Activated CD4-positive, alpha-beta T cell treated with anti-CD3 and anti-CD28 coated beads for 36 hours (primary cell): Measurements from ENCODE around the gene SOX8. TPM values are rescaled to one million over a fixed set of nuclear protein-coding genes. Genes with fewer than 3 reads are reported as not detected.

ENCODE experiments used
- ATAC-seq: fragments of 200-7000 bp; cut with Tn5 transposase; one replicate; pipeline ENCODE4 v1.10.0; 2021; ENCODE audit warnings: mild to moderate bottlenecking, moderate library complexity
- CTCF ChIA-PET: fragments of 350-600 bp; sonication (Branson Sonifier 250); formaldehyde crosslinking; loops from one replicate; lab custom pipeline; 2021; ENCODE audit warnings: antibody characterized with exemption; lab: Charles Lee
- POLR2A ChIA-PET: fragments of 350-600 bp; sonication (Branson Sonifier 250); formaldehyde crosslinking; loops from one replicate; lab custom pipeline; 2021; ENCODE audit warnings: antibody characterized with exemption, inconsistent platforms; lab: Charles Lee
- DNase-seq: peaks from one replicate; pipeline ENCODE4 v3.0.0-alpha.2; 2020
- H3K27ac Mint-ChIP-seq: one replicate; pipeline ENCODE4 v1.8.0; 2021; ENCODE audit warnings: mixed read lengths
- H3K27me3 Mint-ChIP-seq: one replicate; pipeline ENCODE4 v1.8.0; 2021; ENCODE audit warnings: mixed read lengths
- H3K36me3 Mint-ChIP-seq: one replicate; pipeline ENCODE4 v1.8.0; 2021; ENCODE audit warnings: low read depth, mixed read lengths
- H3K4me1 Mint-ChIP-seq: one replicate; pipeline ENCODE4 v1.8.0; 2021; ENCODE audit warnings: mixed read lengths
- H3K4me3 Mint-ChIP-seq: one replicate; pipeline ENCODE4 v1.8.0; 2021; ENCODE audit warnings: mild to moderate bottlenecking, moderate library complexity, mixed read lengths
- H3K9me3 Mint-ChIP-seq: one replicate; pipeline ENCODE4 v1.8.0; 2021; ENCODE audit warnings: low read depth, mixed read lengths
- intact Hi-C, 2 experiments: fragments of 100-400 bp; cut with DNase I in 1 of 2; cut with micrococcal nuclease in 1 of 2; formaldehyde crosslinking; loops; one replicate each; pipeline versions ENCODE4 v1.14.2 to v1.15.1; 2022 to 2024; cut with DNase I, micrococcal nuclease
- total RNA-seq, 2 experiments: library from RNA; stranded (reverse); gene quantifications; one replicate each; pipeline ENCODE4 v1.2.3, GENCODE V29; 2021

SOX8 gene
- total RNA-seq, 2 experiments from 2014 or later = 1.4 to 1.6 TPM

DNA sequence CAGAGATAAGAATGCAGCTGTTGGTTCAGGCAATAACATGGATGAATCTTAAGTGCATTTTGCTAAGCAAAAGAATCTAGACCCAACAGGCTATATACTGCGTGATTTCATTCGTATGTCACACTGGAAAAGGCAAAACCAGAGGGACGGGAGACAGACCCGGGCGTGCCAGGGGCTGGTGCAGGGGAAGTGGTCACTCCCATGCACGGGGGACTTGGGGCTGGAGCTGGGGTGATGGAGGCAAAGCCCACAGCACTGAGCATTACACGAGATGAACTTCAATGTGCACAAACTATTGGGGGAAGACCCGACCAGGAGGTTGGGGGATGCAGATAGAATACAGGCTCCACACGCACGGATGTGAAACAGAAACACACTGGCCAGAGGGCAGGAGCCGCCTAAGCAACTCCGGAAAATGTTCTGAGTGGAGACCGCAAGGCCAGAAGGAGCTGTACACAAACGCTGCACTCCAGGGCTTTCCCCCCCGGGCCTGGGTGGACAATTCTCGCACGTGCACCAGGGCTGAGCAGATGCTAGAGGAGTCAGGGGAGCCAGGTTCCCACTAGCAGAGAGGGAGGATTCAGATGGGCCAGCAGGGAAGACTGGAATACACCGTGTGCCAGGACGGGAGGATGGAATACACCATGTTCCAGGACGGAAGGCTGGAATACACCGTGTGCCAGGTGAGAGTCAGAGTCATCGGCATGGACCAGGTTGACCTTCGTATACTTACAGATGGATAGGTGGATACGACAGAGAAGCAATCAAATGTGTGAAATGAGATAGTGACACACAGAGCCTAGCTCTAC is 22.1 kb upstream of the SOX8 start:
- no peaks in the 10 kb centered on the region for H3K36me3 Mint-ChIP-seq
- no peaks in the 10 kb centered on the region for H3K27me3 Mint-ChIP-seq
- intact Hi-C loops = loop anchor here in 1 of 2 experiments (5.0 kb wide), 1 partner anchor 43 kb away; no protein-coding TSS in a partner anchor
- no peak overlapping the region for H3K27ac Mint-ChIP-seq
- H3K4me3 Mint-ChIP-seq = no peak overlapping the region
- H3K4me1 Mint-ChIP-seq = peaks cover 20% of the 10 kb centered on the region
- no peaks in the 10 kb centered on the region for H3K9me3 Mint-ChIP-seq
- POLR2A ChIA-PET = no interaction called here
- ATAC-seq (no peak), DNase-seq (no peak)
- CTCF ChIA-PET = no interaction called here

DNA sequence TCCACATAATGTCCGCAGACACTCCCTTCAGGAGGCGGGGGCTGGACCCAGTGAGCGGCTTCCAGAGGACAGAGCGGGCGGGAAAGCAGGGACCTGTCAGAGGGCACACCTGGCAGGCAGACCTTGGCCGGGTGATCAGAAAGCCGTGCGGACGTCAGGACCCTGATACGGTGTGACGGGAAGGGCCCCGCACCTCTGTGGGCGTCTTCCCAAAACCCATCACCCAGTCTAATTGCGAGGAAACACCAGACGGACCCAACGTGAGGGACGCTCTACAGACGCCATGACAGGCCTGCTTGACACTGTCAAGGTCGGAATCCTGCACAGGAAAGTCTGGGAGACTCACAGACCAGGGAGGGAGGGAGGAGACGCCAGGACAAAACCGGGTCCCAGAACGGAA is 19.2 kb upstream of the SOX8 start:
- ATAC-seq = no peak
- ChIA-PET POLR2A (no interaction called here), CTCF (no interaction called here)
- H3K27ac Mint-ChIP-seq = no peak overlapping the region
- intact Hi-C loops = loop anchor here in 1 of 2 experiments (5.0 kb wide), 1 partner anchor 40 kb away; no protein-coding TSS in a partner anchor
- peaks cover 3% of the 10 kb centered on the region for H3K9me3 Mint-ChIP-seq
- no peaks in the 10 kb centered on the region for H3K27me3 Mint-ChIP-seq
- peaks cover 23% of the 10 kb centered on the region for H3K36me3 Mint-ChIP-seq
- no peak overlapping the region for H3K4me3 Mint-ChIP-seq
- H3K4me1 Mint-ChIP-seq = peaks cover 35% of the 10 kb centered on the region
- no peak for DNase-seq

DNA sequence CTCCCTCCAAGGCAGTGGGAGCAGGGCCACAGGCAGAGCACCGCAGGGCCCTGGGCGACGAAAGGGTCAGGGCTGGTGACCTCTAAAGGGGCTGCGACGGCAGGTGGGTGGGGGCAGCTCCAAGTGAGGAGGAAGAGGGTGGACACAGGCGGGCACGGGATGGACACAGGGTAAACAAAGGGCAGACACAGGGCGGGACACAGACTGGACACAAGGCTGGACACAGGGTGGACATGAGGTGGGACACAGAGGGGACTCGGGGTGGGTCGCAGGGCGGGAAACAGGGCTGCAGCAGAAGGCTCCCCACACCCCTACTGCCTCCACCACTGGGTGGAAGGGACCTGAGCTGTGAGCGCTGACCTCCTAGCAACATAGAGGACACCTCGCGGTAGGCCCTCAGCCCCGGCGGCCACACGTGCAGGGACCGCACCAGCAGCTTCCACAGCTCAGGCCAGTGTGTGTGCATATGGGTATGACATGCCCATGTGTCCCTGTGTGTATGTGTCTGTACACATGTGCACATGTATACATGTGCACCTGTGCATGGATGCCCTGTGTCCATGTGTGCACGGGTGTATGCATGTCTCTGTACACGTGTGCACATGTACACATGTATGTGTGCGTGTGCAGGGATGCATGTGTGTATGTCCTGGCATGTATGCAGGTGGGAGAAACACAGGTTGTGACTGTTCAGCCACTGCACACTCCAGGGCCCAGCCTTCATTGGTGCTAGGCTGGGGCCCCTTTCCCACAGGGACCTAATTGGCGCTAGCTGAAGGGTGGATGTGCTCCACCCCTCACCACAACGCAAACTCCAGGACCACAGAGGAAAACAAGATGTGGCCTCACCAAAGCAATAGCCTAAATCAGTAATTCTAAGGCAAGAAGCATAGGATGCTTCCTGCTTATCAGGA is 18.4 kb upstream of the SOX8 start:
- H3K27ac Mint-ChIP-seq = peak overlapping the region; percentile 99
- peaks cover 3% of the 10 kb centered on the region for H3K9me3 Mint-ChIP-seq
- CTCF ChIA-PET = interaction anchor here (0.6 to 1.8 kb wide), 2 partner anchors 9 to 40 kb away, joined by 3 to 5 read pairs; no protein-coding TSS in a partner anchor
- DNase-seq = no peak
- intact Hi-C loops = loop anchor here in 1 of 2 experiments (5.0 kb wide), 1 partner anchor 39 kb away; no protein-coding TSS in a partner anchor
- peak; percentile 25 for ATAC-seq
- POLR2A ChIA-PET = interaction anchor here (0.6 to 0.7 kb wide), 2 partner anchors 26 to 1940 kb away, joined by 4 read pairs; no protein-coding TSS in a partner anchor
- no peaks in the 10 kb centered on the region for H3K27me3 Mint-ChIP-seq
- peaks cover 35% of the 10 kb centered on the region for H3K4me1 Mint-ChIP-seq
- H3K36me3 Mint-ChIP-seq = peaks cover 26% of the 10 kb centered on the region
- H3K4me3 Mint-ChIP-seq = peak overlapping the region; percentile 62

DNA sequence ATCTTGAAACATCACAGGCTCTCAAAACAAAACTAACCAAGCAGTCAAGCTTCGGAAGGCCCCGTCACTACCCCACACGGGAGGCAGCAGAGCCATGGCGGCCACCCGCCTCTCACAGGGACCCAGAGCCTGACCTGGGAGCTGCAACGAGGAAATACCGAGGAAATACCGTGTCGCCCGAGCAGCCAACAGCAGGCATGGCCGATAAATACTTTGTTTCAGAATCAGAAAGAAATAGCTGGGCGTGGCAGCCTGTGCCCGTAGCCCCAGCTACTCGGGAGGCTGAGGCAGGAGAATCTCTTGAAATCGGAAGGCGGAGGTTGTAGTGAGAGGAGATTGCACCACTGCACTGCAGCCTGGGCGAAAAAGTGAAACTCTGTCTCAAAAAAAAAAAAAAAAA is 17.7 kb upstream of the SOX8 start:
- Mint-ChIP-seq H3K27ac (peak overlapping the region; percentile 99), H3K36me3 (peaks cover 33% of the 10 kb centered on the region), H3K4me1 (peaks cover 43% of the 10 kb centered on the region), H3K9me3 (peaks cover 3% of the 10 kb centered on the region), H3K4me3 (peak overlapping the region; percentile 62), H3K27me3 (no peaks in the 10 kb centered on the region)
- peak; percentile 46 for DNase-seq
- CTCF ChIA-PET = interaction anchor here (0.6 to 1.8 kb wide), 4 partner anchors 10 to 92 kb away, joined by 3 to 5 read pairs (median 3); no protein-coding TSS in a partner anchor
- ATAC-seq = peak; percentile 40
- intact Hi-C loops = loop anchor here in 1 of 2 experiments (5.0 kb wide), 1 partner anchor 38 kb away; no protein-coding TSS in a partner anchor
- POLR2A ChIA-PET = interaction anchor here (0.6 to 1.1 kb wide), 4 partner anchors 25 to 1939 kb away, joined by 4 read pairs; no protein-coding TSS in a partner anchor

DNA sequence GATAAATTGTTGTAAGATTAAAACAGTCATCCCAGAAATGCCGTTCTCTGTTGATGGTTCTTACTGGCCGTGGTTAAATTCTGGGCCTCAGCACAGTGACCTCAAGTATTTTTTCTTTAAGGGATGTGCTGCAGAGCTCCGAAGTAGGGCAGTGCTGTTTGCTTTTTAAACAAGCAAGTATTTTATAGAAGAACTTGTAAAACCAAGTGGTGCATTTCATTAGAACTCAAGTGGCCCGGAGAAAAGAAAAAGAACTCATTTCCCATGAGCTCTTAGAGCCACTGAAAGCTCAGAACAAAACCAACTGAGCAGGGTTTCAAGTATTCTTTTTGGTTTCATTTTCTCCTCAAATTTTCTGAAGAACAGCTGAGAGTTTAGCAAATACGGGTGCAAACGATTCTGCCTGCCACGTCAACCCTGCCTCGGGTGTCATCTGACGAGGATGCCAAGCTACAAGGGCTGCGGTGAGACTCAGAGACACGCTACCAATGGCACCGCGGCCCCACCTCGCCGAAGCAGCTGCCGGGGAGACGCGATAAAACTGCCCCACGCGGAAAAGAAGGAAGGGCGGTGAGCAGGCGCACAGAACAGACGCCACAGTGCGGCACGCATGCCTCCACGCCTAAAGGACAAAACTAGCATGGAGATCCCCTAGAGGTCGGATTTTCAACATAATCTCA is 17.1 kb upstream of the SOX8 start:
- H3K27me3 Mint-ChIP-seq = no peaks in the 10 kb centered on the region
- peaks cover 35% of the 10 kb centered on the region for H3K36me3 Mint-ChIP-seq
- H3K27ac Mint-ChIP-seq = peak overlapping the region; percentile 99
- DNase-seq (peak; percentile 84), ATAC-seq (peak; percentile 92)
- peaks cover 46% of the 10 kb centered on the region for H3K4me1 Mint-ChIP-seq
- ChIA-PET CTCF (interaction anchor here (0.7 to 1.8 kb wide), 5 partner anchors 39 to 270 kb away, joined by 3 to 5 read pairs (median 3); no protein-coding TSS in a partner anchor), POLR2A (interaction anchor here (0.6 to 1.1 kb wide), 2 partner anchors 33 to 230 kb away, joined by 4 read pairs; no protein-coding TSS in a partner anchor)
- peak overlapping the region; percentile 62 for H3K4me3 Mint-ChIP-seq
- intact Hi-C loops = loop anchor here in 1 of 2 experiments (5.0 kb wide), 1 partner anchor 38 kb away; no protein-coding TSS in a partner anchor
- H3K9me3 Mint-ChIP-seq = peaks cover 3% of the 10 kb centered on the region

DNA sequence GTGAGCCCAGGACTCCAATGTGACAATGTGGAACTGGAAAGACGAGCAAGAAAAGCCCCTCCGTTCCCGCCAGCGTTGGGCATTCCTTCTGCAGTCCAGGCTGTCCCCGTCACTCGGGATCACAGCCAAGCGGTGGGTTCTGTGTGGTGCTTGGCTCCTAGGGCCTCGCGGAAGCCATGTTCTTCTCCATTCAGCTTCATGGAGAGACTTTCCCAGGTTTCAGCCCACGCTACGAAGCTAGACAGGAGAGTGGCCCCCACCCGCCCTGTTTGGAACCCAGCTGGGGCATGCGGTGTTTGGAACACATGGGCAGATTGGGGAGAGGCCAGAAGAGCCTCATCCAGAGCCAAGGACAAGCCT is 16.6 kb upstream of the SOX8 start:
- Mint-ChIP-seq H3K9me3 (peaks cover 3% of the 10 kb centered on the region), H3K27ac (peak overlapping the region; percentile 99), H3K4me1 (peaks cover 50% of the 10 kb centered on the region), H3K4me3 (peak overlapping the region; percentile 62), H3K27me3 (no peaks in the 10 kb centered on the region), H3K36me3 (peaks cover 36% of the 10 kb centered on the region)
- POLR2A ChIA-PET = interaction anchor here (1.1 kb wide), 1 partner anchor 33 kb away, joined by 4 read pairs; no protein-coding TSS in a partner anchor
- CTCF ChIA-PET = interaction anchor here (0.7 to 1.8 kb wide), 5 partner anchors 38 to 270 kb away, joined by 3 to 5 read pairs (median 3); no protein-coding TSS in a partner anchor
- intact Hi-C loops = no loop called here
- ATAC-seq = no peak
- DNase-seq = no peak

DNA sequence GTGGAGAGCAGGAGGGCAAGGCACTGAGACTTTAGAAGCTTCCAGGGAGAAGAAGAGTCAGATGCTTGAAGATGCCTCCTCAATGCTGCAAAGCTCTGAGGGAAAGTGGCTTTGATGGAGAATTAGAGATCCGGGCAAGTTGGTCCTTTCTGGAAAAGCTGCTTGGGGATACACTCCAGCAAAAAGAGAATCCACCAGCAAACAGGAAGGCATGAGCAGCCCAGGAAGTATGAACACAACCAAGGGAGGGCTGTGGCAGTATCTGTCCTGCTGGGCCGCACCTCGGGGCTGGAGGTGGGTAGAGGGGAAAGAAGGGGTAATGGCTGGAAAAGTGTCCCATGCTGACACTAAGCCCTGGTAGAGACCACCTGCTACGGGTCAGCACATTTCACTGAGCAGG is 16.1 kb upstream of the SOX8 start:
- ChIA-PET CTCF (interaction anchor here (1.5 kb wide), 1 partner anchor 138 kb away, joined by 3 read pairs; no protein-coding TSS in a partner anchor), POLR2A (no interaction called here)
- peaks cover 36% of the 10 kb centered on the region for H3K36me3 Mint-ChIP-seq
- DNase-seq (no peak), ATAC-seq (no peak)
- H3K27me3 Mint-ChIP-seq = no peaks in the 10 kb centered on the region
- H3K9me3 Mint-ChIP-seq = peaks cover 3% of the 10 kb centered on the region
- no peak overlapping the region for H3K4me3 Mint-ChIP-seq
- intact Hi-C loops = no loop called here
- peaks cover 50% of the 10 kb centered on the region for H3K4me1 Mint-ChIP-seq
- peak overlapping the region; percentile 99 for H3K27ac Mint-ChIP-seq

DNA sequence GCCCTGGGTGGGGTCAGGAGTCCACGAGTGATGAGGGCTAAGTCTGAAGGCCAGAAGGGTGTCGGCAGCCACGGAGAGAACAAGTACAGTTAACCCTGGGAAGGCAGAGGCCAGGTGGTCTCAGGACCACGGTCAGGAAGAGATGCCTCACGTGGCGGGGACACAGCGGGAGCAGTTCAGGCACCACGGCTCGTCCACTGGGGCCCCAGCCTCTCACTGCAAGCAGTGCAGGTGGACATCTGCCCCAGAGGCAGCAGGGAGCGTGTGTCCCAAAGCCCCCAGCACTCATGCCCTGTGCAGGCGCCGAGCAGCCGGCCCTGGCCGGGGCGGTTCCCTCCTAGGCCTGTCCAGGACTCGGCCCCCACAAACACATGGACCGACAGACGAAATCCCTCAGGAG is 15.5 kb upstream of the SOX8 start:
- H3K27me3 Mint-ChIP-seq = no peaks in the 10 kb centered on the region
- POLR2A ChIA-PET = no interaction called here
- CTCF ChIA-PET = interaction anchor here (1.5 kb wide), 1 partner anchor 137 kb away, joined by 3 read pairs; no protein-coding TSS in a partner anchor
- DNase-seq (no peak), ATAC-seq (no peak)
- H3K4me1 Mint-ChIP-seq = peaks cover 50% of the 10 kb centered on the region
- H3K36me3 Mint-ChIP-seq = peaks cover 36% of the 10 kb centered on the region
- H3K27ac Mint-ChIP-seq = no peak overlapping the region
- no peak overlapping the region for H3K4me3 Mint-ChIP-seq
- H3K9me3 Mint-ChIP-seq = peaks cover 3% of the 10 kb centered on the region
- intact Hi-C loops = no loop called here

DNA sequence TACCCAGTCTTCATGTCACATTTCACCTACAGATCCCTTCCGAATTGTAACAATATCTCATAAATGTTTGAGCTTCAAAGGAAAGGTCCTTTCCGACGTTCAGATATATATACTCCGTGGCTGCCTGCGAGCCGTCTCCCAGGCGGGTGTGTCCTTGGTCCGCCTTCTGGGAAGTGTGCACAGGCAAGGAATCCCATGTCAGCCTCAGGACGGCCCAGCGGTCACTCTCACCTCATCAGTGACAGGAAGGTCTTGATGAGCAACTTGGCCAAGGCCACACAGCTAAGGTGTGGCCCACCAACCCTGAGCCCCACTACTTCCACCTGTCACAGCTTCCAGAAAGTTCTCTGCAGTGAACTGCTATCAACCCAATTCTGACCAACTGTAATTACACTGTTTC is 15.1 kb upstream of the SOX8 start:
- H3K4me3 Mint-ChIP-seq = no peak overlapping the region
- H3K27ac Mint-ChIP-seq = no peak overlapping the region
- H3K4me1 Mint-ChIP-seq = peaks cover 50% of the 10 kb centered on the region
- no peak for ATAC-seq
- CTCF ChIA-PET = no interaction called here
- H3K27me3 Mint-ChIP-seq = no peaks in the 10 kb centered on the region
- peaks cover 3% of the 10 kb centered on the region for H3K9me3 Mint-ChIP-seq
- POLR2A ChIA-PET = no interaction called here
- no peak for DNase-seq
- peaks cover 36% of the 10 kb centered on the region for H3K36me3 Mint-ChIP-seq
- intact Hi-C loops = no loop called here

DNA sequence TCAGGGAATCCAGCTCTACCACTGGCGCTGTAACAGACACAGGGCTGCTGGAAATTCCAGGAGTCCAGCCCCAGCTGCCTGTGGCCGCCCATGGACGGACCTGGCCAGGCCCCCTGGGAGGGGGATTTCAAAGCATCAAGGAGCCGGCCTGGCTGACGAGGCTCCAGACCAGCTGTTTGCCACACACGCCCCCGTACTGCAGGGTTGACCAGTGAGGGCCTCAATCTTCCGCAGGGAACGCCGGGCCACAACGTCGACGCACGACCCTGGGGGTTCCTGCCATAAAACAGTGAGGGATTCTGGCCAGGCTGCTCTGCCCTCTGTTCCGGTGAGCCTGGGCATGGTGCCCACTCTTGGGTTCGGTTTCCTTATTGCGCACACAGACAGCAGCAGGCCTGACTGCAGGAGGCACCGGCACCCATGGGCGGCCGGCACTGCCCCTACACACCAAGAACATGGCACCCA is 14.5 kb upstream of the SOX8 start:
- ChIA-PET CTCF (interaction anchor here (0.6 kb wide), 1 partner anchor 98 kb away, joined by 3 read pairs; no protein-coding TSS in a partner anchor), POLR2A (no interaction called here)
- peaks cover 50% of the 10 kb centered on the region for H3K4me1 Mint-ChIP-seq
- intact Hi-C loops = no loop called here
- DNase-seq = no peak
- H3K27ac Mint-ChIP-seq = no peak overlapping the region
- H3K36me3 Mint-ChIP-seq = peaks cover 36% of the 10 kb centered on the region
- no peak for ATAC-seq
- H3K9me3 Mint-ChIP-seq = peaks cover 3% of the 10 kb centered on the region
- no peaks in the 10 kb centered on the region for H3K27me3 Mint-ChIP-seq
- no peak overlapping the region for H3K4me3 Mint-ChIP-seq
